Endothelial cell of umbilical vein (primary cell): ENCODE results near the gene CATSPER2. TPM values are rescaled to one million over a fixed set of nuclear protein-coding genes. Genes with fewer than 3 reads are reported as not detected.
"Not testable (repeated sequence)": the region's sequence is repeated elsewhere in the genome, so short reads cannot be mapped to it uniquely, and the experiment has no call there.

Experiments used
- BruUV-seq: library from RNA; stranded (reverse); fragments of 400-500 nt; replicated peaks from 2 replicates; lab custom pipeline; 2021; lab: Mats Ljungman, UMichigan
- CTCF ChIA-PET: fragments of 300-600, 350-600 bp; sonication (Branson Sonifier 250); formaldehyde crosslinking; loops from one replicate; lab custom pipeline; 2021; ENCODE audit warnings: antibody characterized with exemption, inconsistent platforms; lab: Charles Lee
- POLR2A ChIA-PET: fragments of 300-600, 350-600 bp; sonication (Branson Sonifier 250); formaldehyde crosslinking; loops from one replicate; lab custom pipeline; 2021; ENCODE audit warnings: antibody characterized with exemption, inconsistent platforms; lab: Charles Lee
- DNase-seq: peaks from one replicate; pipeline ENCODE4 v3.0.0-alpha.2; 2011; ENCODE audit warnings: low read depth, low spot score
- FAIRE-seq: peaks from 2 replicates; lab custom pipeline; 2011; peaks lifted over from hg19 to GRCh38; lab: Jason Lieb, UNC
- H2AFZ ChIP-seq: 2 replicates; pipeline ENCODE4 v1.6.0; 2012; ENCODE audit warnings: low read depth, low read length, control low read depth, inconsistent platforms
- H3K27ac ChIP-seq: 2 replicates; pipeline ENCODE4 v1.5.1; 2011; ENCODE audit warnings: low read depth, mild to moderate bottlenecking, control low read depth, low read length, moderate library complexity; ENCODE audit not compliant: insufficient read depth
- H3K27me3 ChIP-seq, 2 experiments: 2 replicates each; pipeline versions ENCODE4 v1.6.0 to v1.6.1; 2011; ENCODE audit warnings: low read length in 2 of 2, mixed read lengths in 1 of 2; ENCODE audit not compliant: control insufficient read depth in 2 of 2, insufficient read depth in 2 of 2
- H3K36me3 ChIP-seq, 2 experiments: 2 replicates in 1 of 2; 3 replicates in 1 of 2; pipeline ENCODE4 v1.5.1; 2011; ENCODE audit warnings: low read length in 2 of 2, mild to moderate bottlenecking in 1 of 2, moderate library complexity in 1 of 2; ENCODE audit not compliant: control insufficient read depth in 2 of 2, insufficient read depth in 2 of 2; ENCODE audit errors: extremely low read depth in 1 of 2
- H3K4me1 ChIP-seq: 3 replicates; pipeline ENCODE4 v1.5.1; 2011; ENCODE audit warnings: mild to moderate bottlenecking, low read length; ENCODE audit not compliant: control insufficient read depth, insufficient read depth; ENCODE audit errors: extremely low read depth
- H3K4me2 ChIP-seq: 2 replicates; pipeline ENCODE4 v1.6.1; 2011; ENCODE audit warnings: low read length, control low read depth, mixed read lengths; ENCODE audit not compliant: insufficient read depth
- H3K4me3 ChIP-seq, 3 experiments: fragments of 200-600 bp in 1 of 3; sonication (generic), shearing (Covaris generic) in 1 of 3; replicated peaks in 1 of 3; 2 replicates each; pipeline ENCODE4 v1.5.1; 2011 to 2016; ENCODE audit warnings: control low read depth in 3 of 3, low read length in 3 of 3, mild to moderate bottlenecking in 2 of 3, inconsistent platforms in 1 of 3, low read depth in 1 of 3, moderate library complexity in 1 of 3; ENCODE audit not compliant: insufficient read depth in 1 of 3
- H3K79me2 ChIP-seq: 2 replicates; pipeline ENCODE4 v1.6.0; 2012; ENCODE audit warnings: low read length, inconsistent platforms; ENCODE audit not compliant: control insufficient read depth, insufficient read depth
- H3K9ac ChIP-seq: replicated peaks from 2 replicates; pipeline ENCODE3; 2011; ENCODE audit warnings: low read length, control low read depth; ENCODE audit not compliant: insufficient read depth; ENCODE audit errors: extremely low read depth
- H3K9me1 ChIP-seq: replicated peaks from 3 replicates; pipeline ENCODE4 v1.6.0; 2011; ENCODE audit warnings: mild to moderate bottlenecking, low read length; ENCODE audit not compliant: control insufficient read depth, insufficient read depth; ENCODE audit errors: extremely low read depth
- H3K9me3 ChIP-seq: replicated peaks from 2 replicates; pipeline ENCODE4 v1.5.1; 2012; ENCODE audit warnings: low read length, inconsistent platforms; ENCODE audit not compliant: control insufficient read depth, insufficient read depth
- H4K20me1 ChIP-seq: replicated peaks from 2 replicates; pipeline ENCODE3; 2011; ENCODE audit warnings: mild to moderate bottlenecking, low read length; ENCODE audit not compliant: control insufficient read depth, insufficient read depth; ENCODE audit errors: extremely low read depth
- dilution Hi-C: fragments of 300-500 bp; cut with MboI; formaldehyde crosslinking; loops from one replicate; pipeline ENCODE4 v1.15.0; 2019; ENCODE audit warnings: low sequenced_read_pairs; ENCODE audit not compliant: extremely low pct_ligation_motif_present
- intact Hi-C: fragments of 100-400 bp; cut with micrococcal nuclease; formaldehyde crosslinking; loops from one replicate; pipeline ENCODE4 v1.10.0; 2022
- polyA plus RNA-seq, 4 experiments: library from polyadenylated mRNA; depleted of rRNA in 3 of 4; stranded (reverse) in 3 of 4; unstranded in 1 of 4; fragments of >200 nt; gene quantifications; 2 replicates each; pipeline versions ENCODE4 v1.2.1 to v1.2.3, GENCODE V29; 2011 to 2012; ENCODE audit warnings: missing spikeins in 1 of 4
- total RNA-seq: library from RNA; stranded (reverse); gene quantifications from 2 replicates; pipeline ENCODE4 v1.2.3, GENCODE V29; 2021

CATSPER2 gene
- total and polyA plus RNA-seq, 2 donors (not counting 3 experiments of a cell fraction or from before 2014, with no cell fraction given) = 1.9 to 6.1 TPM

GRCh38 chr15:43617750-43618149 lies 30.9 kb downstream of the CATSPER2 start:
- CTCF ChIA-PET, H3K4me3 ChIP-seq, H3K4me2 ChIP-seq, H3K27ac ChIP-seq, dilution Hi-C loops, intact Hi-C loops, DNase-seq, H3K79me2 ChIP-seq, FAIRE-seq, POLR2A ChIA-PET, H3K36me3 ChIP-seq, BruUV-seq, H2AFZ ChIP-seq, H3K27me3 ChIP-seq, H3K9me1 ChIP-seq, H4K20me1 ChIP-seq, H3K9me3 ChIP-seq, H3K9ac ChIP-seq, H3K4me1 ChIP-seq: not testable (repeated sequence)

GRCh38 chr15:43602233-43602632 lies 46.4 kb downstream of the CATSPER2 start:
- H2AFZ ChIP-seq, H3K9me1 ChIP-seq, H3K36me3 ChIP-seq, H3K79me2 ChIP-seq, H3K4me2 ChIP-seq, H3K9me3 ChIP-seq, BruUV-seq, POLR2A ChIA-PET, H3K4me1 ChIP-seq, H3K27ac ChIP-seq, dilution Hi-C loops, H3K4me3 ChIP-seq, FAIRE-seq, H3K9ac ChIP-seq, DNase-seq, CTCF ChIA-PET, H4K20me1 ChIP-seq, intact Hi-C loops, H3K27me3 ChIP-seq: not testable (repeated sequence)

DNA sequence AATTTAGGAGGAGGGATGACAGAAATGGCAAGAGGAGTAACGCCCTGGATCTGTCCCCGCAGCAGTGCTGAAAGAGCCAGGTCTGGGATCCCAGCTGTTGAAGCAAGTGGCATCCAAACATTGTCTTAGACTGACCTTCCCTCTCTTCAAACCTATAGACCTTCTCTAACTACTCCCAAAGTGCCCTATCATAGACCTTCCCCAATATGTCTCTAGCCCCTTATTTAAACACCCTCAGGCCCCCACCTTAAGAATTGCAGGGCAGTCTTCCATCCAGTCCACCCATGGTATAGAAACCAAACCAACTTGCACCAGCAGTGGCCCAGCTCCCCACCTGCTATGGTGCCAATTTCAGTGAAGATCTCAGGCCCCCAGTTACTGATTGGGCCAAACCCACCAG lies 48.4 kb downstream of the CATSPER2 start:
- H3K79me2 ChIP-seq, H3K9ac ChIP-seq, H4K20me1 ChIP-seq, H3K27ac ChIP-seq, H3K36me3 ChIP-seq, FAIRE-seq, DNase-seq, H3K4me1 ChIP-seq, POLR2A ChIA-PET, H3K27me3 ChIP-seq, intact Hi-C loops, CTCF ChIA-PET, H3K4me3 ChIP-seq, BruUV-seq, H3K4me2 ChIP-seq, H2AFZ ChIP-seq, H3K9me3 ChIP-seq, H3K9me1 ChIP-seq, dilution Hi-C loops: not testable (repeated sequence)

DNA sequence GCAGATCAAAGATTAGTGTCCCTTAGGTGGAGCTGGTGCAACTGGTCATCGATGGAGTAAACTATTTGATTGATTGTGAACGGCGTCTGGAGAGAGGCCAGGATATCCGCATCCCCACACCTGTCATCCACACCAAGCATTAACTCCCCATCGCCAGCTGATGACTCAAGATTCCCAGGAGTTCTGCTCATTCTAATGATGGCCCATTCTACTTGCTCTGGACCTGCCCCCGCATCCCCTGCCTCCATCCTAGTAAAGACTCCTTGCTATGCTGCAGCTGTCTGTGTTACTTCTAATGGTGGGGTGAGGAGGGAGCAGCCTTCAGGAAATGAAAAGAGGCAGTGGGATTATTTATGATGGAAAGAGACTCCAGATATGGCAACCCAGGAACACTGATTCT lies 49.5 kb downstream of the CATSPER2 start:
- intact Hi-C loops, H3K9me3 ChIP-seq, H4K20me1 ChIP-seq, H3K36me3 ChIP-seq, H3K27ac ChIP-seq, H3K4me2 ChIP-seq, H3K9me1 ChIP-seq, CTCF ChIA-PET, DNase-seq, FAIRE-seq, BruUV-seq, H3K4me1 ChIP-seq, H3K4me3 ChIP-seq, H3K9ac ChIP-seq, POLR2A ChIA-PET, H3K27me3 ChIP-seq, H3K79me2 ChIP-seq, H2AFZ ChIP-seq, dilution Hi-C loops: not testable (repeated sequence)
